GM12878 (cell line): ENCODE results near the gene AOPEP.

Source experiments
- HDAC2 ChIP-seq: fragments of 200-600 bp; sonication (generic); IDR thresholded peaks from 2 replicates; pipeline ENCODE4 v1.6.1; 2017
- TF ChIP-seq, protein P1 (sequence below), 3 experiments: IDR thresholded peaks in 2 of 3; conservative IDR thresholded peaks in 1 of 3; 2 replicates each; pipeline ENCODE4 v1.5.1; 2011; ENCODE audit warnings: low read depth in 3 of 3, low read length in 3 of 3, mild to moderate bottlenecking in 3 of 3, control low read depth in 2 of 3, moderate library complexity in 2 of 3, inconsistent platforms in 1 of 3, mixed read lengths in 1 of 3; ENCODE audit not compliant: control insufficient read depth in 2 of 3, insufficient read depth in 1 of 3; ENCODE audit errors: extremely low read depth in 1 of 3

DNA sequence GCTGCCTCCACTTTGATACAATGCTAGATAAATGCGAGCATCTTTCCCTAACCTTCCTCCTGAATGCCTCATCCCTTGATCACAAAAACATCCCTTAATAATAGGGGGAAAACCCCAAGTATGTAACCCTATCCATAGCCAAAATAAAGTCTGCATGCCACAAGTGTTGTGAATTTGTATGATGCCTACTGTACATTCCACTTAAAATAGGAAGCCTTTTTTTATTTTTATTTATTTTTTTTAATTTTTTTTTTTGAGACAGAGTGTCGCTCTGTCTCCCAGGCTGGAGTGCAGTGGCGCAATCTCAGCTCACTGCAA, 207.0 kb downstream of the AOPEP start:
- no peak for TF ChIP-seq HDAC2
- TF ChIP-seq, protein P1, sequence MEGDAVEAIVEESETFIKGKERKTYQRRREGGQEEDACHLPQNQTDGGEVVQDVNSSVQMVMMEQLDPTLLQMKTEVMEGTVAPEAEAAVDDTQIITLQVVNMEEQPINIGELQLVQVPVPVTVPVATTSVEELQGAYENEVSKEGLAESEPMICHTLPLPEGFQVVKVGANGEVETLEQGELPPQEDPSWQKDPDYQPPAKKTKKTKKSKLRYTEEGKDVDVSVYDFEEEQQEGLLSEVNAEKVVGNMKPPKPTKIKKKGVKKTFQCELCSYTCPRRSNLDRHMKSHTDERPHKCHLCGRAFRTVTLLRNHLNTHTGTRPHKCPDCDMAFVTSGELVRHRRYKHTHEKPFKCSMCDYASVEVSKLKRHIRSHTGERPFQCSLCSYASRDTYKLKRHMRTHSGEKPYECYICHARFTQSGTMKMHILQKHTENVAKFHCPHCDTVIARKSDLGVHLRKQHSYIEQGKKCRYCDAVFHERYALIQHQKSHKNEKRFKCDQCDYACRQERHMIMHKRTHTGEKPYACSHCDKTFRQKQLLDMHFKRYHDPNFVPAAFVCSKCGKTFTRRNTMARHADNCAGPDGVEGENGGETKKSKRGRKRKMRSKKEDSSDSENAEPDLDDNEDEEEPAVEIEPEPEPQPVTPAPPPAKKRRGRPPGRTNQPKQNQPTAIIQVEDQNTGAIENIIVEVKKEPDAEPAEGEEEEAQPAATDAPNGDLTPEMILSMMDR (IDR thresholded peaks at IDR 0.05 in 2 of 3, conservative IDR thresholded peaks at IDR 0.05 in 1 of 3; ENCODE audit: control insufficient read depth in 2 of 3, extremely low read depth in 1 of 3, insufficient read depth in 1 of 3, low read depth in 3 of 3, low read length in 3 of 3) = no peak
